HG03095 (cell line): Measurements from ENCODE around the gene FILIP1L.

Experiments used
- ATAC-seq: cut with Tn5 transposase; IDR thresholded peaks from one replicate; pipeline ENCODE4 v1.9.1; 2021; ENCODE audit warnings: moderate library complexity; ENCODE audit not compliant: unreplicated experiment

FILIP1L gene

GRCh38 chr3:100114413-100115030 lies at the start of gene FILIP1L:
FILIP1L (minus strand) TSS chr3:100114501.
- no peak for ATAC-seq

- ATAC-seq = no peak
Measured at GRCh38 chr3:100163787-100164186, 49.5 kb upstream of the FILIP1L start.

DNA sequence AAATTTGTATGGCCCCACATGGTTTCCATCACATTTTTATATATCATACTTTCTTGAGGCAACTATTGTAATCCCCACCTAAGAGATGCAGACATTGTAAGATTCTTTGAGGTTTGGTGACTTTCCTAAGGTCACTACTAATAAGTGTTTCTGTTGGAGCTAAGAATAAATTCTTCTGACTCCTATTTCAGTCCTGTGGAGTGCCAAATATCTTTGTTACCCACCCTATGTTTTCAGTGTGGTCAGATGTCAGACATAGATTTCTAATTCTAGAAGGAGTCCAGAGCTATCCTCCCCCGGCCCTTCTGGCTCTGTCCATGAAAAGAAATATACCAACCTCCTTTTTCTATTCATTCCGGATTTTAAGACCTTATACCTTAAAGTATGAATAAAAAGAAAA lies 46.2 kb upstream of the FILIP1L start:
- ATAC-seq = no peak

- no peak for ATAC-seq
Measured at GRCh38 chr3:100159331-100160153, 45.2 kb upstream of the FILIP1L start.

- no peak for ATAC-seq
Measured at GRCh38 chr3:100158918-100159330, 44.6 kb upstream of the FILIP1L start.

DNA sequence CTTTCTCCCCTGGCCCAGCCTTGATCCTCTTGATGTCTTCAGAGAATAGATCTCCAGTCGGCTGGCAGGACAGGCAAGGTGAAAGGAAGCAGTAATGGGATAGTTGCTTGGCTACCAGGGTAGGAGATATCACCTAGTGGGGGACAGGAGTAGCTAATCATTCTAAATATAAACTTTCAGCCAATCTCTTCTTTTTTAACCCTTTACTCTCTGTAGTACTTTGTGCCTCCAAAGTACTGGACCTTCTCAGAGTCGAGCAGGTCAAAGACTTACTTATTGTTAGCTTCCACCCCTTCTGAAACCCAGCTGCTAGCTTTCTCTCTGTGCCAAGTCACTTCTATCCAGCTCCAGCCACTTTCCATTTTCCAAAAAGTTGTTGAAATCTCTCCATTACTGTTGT lies 43.4 kb upstream of the FILIP1L start:
- ATAC-seq = no peak

GRCh38 chr3:100155590-100155989 lies 41.3 kb upstream of the FILIP1L start:
- no peak for ATAC-seq

GRCh38 chr3:100155128-100155527 lies 40.8 kb upstream of the FILIP1L start:
- no peak for ATAC-seq

DNA sequence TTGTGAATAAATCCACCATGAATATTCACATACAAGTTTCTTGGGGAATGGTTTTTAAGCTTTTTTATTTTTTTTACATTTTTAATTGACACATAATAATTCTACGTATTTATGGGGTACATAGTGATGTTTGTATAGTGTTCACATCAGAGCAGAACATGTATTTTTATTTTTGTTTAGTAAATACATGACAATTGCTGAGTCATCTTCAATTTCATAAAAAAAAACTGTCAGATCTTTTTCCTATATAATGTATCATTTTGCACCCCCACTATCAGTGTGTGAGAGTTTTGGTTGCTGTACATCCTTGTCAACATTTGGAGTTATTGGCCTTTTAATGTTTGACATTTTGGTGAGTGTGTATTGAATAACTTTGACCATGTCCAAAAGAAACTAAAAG lies 39.9 kb upstream of the FILIP1L start:
- no peak for ATAC-seq

GRCh38 chr3:100151024-100151707 lies 36.9 kb upstream of the FILIP1L start:
- no peak for ATAC-seq

DNA sequence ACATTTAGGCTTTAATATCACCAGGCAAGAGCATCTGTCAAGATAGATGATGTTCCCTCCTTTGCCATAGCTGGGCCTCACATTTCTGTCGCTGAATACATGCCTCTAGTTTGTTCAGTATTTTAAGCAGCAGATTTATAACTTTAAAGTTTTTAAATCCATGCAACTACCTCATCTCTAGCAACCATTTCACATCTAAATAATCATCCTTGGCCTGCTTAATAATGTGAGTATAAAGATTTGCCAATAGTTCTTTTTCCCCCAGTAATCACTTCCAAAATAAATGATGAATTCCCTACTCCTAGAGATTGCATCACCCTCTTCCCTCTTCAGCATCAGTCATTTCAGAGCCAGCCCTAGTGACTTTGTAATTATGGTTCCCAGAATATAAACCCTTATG lies 36.2 kb upstream of the FILIP1L start:
- no peak for ATAC-seq

DNA sequence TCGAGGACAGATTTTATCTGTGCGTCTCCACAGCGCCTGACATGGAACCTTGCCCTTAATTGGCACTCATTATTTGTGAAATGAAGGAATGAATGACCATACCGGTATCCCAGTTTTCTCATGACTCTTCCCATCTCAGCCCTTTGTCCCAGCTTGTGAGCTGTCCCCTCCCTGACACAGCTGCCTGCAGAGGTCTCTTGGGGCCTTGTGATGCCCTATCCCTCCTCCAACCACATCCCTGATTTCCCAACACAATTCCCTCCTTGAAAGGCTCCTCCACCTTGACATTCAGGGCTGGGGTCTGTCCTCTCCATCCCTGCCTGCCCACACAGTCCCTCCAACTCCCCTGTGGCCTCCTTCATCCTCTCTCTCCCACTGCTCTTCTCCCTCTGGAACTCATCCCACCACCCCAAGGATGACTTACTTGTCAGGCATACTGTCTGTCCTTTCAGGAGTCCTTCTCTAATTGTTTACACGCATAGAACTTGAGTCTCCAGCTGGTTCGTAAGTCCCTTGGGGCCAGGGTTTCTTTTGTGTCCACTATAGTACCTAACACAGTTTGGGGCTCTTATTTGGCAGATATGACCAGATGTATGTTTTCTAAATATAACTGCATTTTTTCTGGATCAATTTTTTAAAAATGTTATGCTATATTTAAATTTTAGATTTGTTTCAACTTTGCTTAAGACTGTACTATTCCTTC lies 35.6 kb upstream of the FILIP1L start:
- no peak for ATAC-seq

DNA sequence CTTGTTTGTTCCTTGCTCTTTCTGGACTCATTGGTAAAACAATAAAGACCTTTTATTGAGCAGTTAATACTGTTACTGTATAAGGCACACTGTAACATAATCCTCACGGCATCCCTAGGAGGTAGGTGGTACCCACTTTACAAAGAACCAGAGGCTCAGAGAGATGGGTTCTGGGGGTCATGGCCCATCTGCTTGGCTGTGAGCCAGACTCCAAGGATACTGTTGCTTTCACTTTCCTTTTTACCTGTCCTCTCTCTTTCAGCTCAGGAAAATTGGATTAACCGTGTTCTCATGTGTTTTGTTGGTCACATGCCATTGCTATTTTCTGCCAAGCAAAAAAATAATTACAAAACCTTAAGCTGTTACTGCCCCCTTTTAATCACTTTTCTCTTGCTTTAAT lies 34.8 kb upstream of the FILIP1L start:
- ATAC-seq = no peak

DNA sequence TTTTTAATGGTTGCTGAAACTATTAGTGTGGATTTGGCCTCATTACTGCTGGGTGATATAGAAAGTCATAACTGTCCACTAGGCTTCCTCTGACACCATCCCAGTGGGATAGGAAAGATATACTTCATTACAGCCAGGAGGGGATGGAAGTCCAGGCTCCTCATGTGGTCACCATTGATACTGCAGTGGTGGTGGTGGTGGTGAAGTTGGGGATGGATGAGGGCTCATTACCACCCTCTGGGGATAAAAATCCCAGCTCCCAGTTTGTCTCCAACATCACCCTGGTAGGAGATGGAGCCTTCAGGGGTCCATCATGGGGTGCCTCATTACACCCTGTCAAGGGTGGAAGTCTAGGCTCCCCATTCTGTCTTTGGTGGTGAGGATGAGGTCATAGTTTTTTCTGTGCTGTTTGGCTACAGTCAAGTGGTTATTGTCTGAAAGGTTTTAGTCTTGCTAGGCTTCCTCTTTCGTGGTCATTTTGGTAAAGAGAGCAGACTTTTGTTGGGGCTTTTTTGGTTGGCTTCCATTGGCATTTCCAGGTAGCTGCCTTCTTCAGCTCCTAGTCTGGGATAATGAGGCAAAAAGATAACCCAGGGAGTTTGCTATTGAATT lies 30.1 kb upstream of the FILIP1L start:
- ATAC-seq = peak; percentile 93

DNA sequence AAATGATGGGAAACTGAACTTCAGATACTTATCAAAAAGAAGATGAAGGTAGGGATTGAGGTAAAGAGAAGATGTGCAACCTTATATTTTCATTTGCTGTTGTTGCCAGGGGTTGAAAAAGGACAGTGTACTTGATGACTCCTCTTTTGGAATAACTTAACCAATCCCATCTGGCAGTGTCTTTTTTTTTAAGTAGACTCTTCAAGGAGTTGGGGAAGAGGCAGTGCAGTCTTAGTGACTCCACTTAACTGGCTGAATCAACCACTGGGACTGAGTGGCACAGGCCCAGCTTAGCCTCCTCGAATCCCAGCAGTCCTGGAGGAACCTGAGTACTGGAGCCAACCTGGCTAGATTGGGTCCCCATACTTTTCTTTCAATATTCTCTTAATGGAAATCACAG lies 27.3 kb upstream of the FILIP1L start:
- no peak for ATAC-seq

DNA sequence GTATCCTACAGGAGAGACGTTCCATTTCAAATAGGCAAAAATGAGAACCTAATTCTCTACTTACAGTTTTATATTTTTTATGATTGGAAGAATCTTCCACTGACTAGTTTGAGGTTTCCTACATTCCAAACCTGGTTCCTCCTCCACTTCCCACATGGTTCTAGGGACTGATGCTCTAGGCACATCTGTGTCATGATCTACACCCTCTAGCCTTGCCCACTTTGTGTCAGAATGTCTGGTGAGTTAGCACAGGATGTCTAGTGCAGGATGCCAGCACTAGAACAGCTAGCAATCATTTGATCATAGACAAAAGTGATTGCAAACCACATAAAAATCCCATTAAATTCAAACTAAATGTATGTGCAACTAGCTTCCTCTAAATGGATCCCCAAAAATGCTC lies 26.7 kb upstream of the FILIP1L start:
- no peak for ATAC-seq

DNA sequence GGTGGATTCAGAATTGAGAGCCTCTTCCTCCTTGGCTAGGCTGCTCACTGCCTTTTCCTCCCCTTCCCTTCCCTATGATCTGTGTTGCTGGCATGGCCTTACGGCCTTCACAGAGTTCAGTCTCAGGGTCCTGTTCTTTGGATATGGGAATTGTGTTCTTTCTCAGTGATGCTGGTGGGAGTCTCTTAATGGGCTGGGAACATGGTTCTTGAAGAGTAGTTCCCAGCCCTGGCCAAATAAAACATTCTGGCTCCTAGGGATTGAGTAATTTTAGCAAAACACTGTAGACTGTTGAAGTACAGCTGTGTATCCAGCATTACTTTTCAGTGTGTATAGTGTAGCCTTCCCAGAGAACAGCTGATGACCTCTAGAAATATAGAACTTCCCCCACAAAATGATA lies 22.6 kb upstream of the FILIP1L start:
- ATAC-seq = no peak

GRCh38 chr3:100131241-100131640 lies 16.9 kb upstream of the FILIP1L start:
- no peak for ATAC-seq

- no peak for ATAC-seq
Measured at GRCh38 chr3:100129941-100130340, 15.6 kb upstream of the FILIP1L start.

- ATAC-seq = no peak
Measured at GRCh38 chr3:100128565-100128964, 14.3 kb upstream of the FILIP1L start.

DNA sequence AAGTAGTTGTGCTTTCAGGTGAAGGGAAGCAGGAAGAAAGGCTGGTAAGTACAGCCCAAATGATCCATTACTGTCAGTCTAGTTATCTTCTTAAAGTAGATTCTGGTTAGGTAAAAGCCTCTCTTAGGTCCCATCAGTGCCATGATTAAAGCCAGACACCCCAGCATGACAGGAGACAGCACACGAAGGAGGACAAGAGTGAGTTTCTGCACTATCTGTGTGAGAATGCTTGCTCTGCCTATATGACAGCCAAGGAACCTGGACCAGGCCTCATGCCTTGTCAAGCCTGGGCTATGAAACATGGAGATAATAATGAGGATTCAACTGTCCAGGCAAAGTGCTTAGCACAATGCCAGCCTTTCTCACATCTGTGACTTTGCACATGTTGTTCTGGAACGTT lies 13.5 kb upstream of the FILIP1L start:
- no peak for ATAC-seq
